GM12875 (cell line): ENCODE data around the gene ROBO1.

Source experiments
- H3K4me3 ChIP-seq: one replicate; pipeline ENCODE4 v1.5.1; 2011; ENCODE audit warnings: low read depth, low read length, control low read depth
- CTCF ChIP-seq: IDR thresholded peaks from 2 replicates; pipeline ENCODE4 v1.5.1; 2011; ENCODE audit warnings: low read depth, mild to moderate bottlenecking, control low read depth, inconsistent platforms, low read length, moderate library complexity, borderline replicate concordance; ENCODE audit not compliant: insufficient read depth

ROBO1 gene

GRCh38 chr3:79453600-79453999, 314.2 kb downstream of the ROBO1 start:
- H3K4me3 ChIP-seq: no peak overlapping the region
- TF ChIP-seq CTCF: no peak

- H3K4me3 ChIP-seq: no peak overlapping the region
- TF ChIP-seq CTCF: no peak
Measured at GRCh38 chr3:79436387-79436786, 331.4 kb downstream of the ROBO1 start.

- TF ChIP-seq CTCF: no peak
Measured at GRCh38 chr3:79427081-79427480, 340.7 kb downstream of the ROBO1 start.

GRCh38 chr3:79424811-79425210, 343.0 kb downstream of the ROBO1 start:
- H3K4me3 ChIP-seq: no peak overlapping the region
- TF ChIP-seq CTCF: no peak

More at GRCh38 chr3:79427081-79427480, 340.7 kb downstream of the ROBO1 start:
- no peak overlapping the region for H3K4me3 ChIP-seq

GRCh38 chr3:79423417-79423816, 344.4 kb downstream of the ROBO1 start:
- TF ChIP-seq CTCF: no peak
- no peak overlapping the region for H3K4me3 ChIP-seq

- H3K4me3 ChIP-seq: no peak overlapping the region
- TF ChIP-seq CTCF: no peak
Measured at GRCh38 chr3:79421273-79421672, 346.5 kb downstream of the ROBO1 start.

GRCh38 chr3:79418855-79419621, 348.8 kb downstream of the ROBO1 start:
- TF ChIP-seq CTCF: no peak

More at GRCh38 chr3:79418855-79419621, 348.8 kb downstream of the ROBO1 start:
- H3K4me3 ChIP-seq: no peak overlapping the region
